Measurements from ENCODE around the gene SRGAP3.

SRGAP3 gene

DNA sequence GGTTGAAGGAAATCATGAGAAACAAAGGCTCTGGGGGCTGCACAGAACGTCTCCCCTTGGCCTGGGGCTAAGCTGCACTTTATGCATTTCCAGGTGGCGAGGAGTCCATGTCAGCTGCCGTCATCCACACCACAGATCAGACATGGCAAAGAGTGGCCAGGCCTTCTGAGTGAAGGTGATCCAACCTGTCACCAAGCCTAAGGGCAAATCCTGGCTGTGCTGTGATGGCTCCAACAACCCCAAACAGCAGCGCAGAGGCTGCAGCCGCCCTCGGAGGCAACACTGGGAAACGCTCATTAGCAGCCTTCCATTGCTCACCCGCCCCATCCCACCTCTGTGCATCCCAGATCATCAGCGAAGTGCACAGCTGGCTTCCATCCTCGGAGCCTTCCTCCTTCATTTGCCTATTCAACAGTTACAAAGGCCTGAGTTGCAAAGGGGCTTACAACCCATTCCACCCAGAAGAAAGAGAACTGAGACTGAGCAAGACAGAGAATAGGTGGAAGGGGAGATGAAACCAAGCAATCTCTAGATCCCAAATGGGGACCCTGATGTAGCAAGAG, 55.7 kb downstream of the SRGAP3 start:
- DNase-seq (ENCODE audit: low read depth) = no peak
- no peak overlapping the region for H3K4me3 ChIP-seq (ENCODE audit: low read depth, low read length)
- TF ChIP-seq, protein P1, sequence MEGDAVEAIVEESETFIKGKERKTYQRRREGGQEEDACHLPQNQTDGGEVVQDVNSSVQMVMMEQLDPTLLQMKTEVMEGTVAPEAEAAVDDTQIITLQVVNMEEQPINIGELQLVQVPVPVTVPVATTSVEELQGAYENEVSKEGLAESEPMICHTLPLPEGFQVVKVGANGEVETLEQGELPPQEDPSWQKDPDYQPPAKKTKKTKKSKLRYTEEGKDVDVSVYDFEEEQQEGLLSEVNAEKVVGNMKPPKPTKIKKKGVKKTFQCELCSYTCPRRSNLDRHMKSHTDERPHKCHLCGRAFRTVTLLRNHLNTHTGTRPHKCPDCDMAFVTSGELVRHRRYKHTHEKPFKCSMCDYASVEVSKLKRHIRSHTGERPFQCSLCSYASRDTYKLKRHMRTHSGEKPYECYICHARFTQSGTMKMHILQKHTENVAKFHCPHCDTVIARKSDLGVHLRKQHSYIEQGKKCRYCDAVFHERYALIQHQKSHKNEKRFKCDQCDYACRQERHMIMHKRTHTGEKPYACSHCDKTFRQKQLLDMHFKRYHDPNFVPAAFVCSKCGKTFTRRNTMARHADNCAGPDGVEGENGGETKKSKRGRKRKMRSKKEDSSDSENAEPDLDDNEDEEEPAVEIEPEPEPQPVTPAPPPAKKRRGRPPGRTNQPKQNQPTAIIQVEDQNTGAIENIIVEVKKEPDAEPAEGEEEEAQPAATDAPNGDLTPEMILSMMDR (IDR thresholded peaks at IDR 0.05; ENCODE audit: insufficient read depth, low read depth, low read length, missing control alignments) = no peak

DNA sequence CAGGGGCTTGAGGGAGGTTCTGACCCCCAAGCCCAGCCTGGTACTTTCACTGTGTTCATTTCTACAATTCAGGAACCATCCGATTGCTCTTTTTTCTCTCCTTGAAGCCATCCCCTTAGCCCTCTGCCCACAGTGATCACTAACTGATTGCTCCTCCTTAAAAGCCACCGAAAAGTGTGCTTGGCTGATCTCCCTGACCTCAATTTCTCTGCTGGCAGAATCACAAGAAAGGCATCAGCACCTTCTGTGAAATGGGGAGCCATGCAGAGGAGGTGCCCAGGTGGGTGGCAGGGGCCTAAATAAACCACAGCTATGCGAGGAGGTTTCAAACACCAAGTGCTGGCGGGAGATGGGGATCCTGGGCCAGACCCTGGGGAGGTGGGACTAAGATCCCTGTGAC, 56.2 kb downstream of the SRGAP3 start:
- TF ChIP-seq, protein P1 (IDR thresholded peaks at IDR 0.05; ENCODE audit: insufficient read depth, low read depth, low read length, missing control alignments) = no peak
- no peak for DNase-seq (ENCODE audit: low read depth)
- no peak overlapping the region for H3K4me3 ChIP-seq (ENCODE audit: low read depth, low read length)

DNA sequence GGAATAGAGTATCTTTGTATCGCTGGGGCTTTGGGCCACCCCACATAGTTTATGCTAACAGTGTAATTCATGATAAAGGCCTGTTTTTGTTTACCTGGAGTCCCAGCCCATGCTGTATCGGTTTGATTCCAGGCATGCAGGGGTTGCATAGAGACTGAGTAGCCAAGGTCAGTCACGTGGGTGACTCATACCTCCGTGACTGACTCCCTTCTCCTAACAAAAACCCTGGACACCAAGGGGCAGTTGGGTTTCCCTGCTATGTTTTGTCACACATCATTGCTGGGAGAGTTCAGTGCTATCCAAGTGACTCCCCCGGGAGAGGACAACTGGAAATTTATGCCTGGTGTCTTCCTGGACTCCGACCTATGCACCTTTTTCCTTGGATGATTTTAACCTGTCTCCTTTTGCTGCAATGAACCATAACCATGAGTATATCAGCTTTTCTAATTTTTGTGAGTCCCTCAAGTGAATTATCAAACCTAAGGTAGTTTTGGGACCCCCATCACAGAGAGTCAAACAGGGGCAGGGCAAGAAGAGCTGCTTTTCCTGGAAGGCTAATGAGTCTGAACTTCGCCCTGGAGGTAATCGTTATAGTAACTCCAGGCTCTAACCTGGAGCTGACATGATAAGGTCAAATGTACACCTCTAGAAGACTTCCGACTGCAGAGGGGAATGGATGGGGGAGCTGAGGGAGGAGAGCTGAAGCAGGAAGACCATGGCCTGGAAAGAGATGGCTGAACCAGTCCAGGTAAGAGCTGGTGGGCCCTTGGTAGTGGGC, 57.0 kb downstream of the SRGAP3 start:
- DNase-seq (ENCODE audit: low read depth) = no peak
- no peak overlapping the region for H3K4me3 ChIP-seq (ENCODE audit: low read depth, low read length)
- TF ChIP-seq, protein P1 (IDR thresholded peaks at IDR 0.05; ENCODE audit: insufficient read depth, low read depth, low read length, missing control alignments) = no peak

DNA sequence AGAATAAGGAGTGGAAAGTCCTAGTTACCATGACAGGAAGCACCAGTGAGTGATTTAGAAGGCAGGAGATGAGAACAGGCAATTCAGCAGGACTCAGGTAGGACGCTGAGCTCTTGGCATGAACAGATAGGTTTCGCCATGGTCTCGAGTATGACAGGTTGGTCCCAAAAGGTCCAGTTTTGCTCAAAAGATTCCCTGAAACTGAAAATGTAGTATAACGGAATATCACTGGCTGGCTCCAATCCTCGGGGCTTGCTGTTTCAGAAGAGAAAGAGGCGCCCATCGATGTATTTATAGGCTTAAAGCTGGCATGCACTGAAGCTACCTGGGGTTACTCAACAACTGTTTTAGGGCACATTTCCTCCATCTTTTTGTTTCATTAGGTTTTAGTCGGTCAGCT, 59.2 kb downstream of the SRGAP3 start:
- TF ChIP-seq, protein P1 (IDR thresholded peaks at IDR 0.05; ENCODE audit: insufficient read depth, low read depth, low read length, missing control alignments) = no peak
- no peak for DNase-seq (ENCODE audit: low read depth)
- no peak overlapping the region for H3K4me3 ChIP-seq (ENCODE audit: low read depth, low read length)

DNA sequence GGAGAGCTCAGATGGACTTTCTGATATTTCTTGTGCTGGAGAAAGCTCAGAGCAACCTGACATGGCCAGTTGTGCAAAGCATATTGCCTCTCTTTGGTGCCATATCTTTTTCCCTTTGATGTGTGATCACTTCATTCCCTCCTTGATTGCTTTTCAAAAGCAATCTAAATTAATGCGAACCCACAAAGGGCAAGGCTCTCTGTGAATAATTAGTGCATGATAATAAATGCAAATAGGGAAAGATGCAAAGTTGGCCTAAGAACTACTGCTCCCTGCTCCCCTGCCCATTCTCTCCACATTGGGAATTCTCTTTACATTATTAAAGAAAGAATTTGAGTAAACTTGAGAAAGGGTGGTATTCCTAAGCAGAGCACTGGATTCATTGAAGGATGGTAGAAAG, 60.9 kb downstream of the SRGAP3 start:
- TF ChIP-seq, protein P1 (IDR thresholded peaks at IDR 0.05; ENCODE audit: insufficient read depth, low read depth, low read length, missing control alignments) = no peak
- no peak for DNase-seq (ENCODE audit: low read depth)
- no peak overlapping the region for H3K4me3 ChIP-seq (ENCODE audit: low read depth, low read length)

DNA sequence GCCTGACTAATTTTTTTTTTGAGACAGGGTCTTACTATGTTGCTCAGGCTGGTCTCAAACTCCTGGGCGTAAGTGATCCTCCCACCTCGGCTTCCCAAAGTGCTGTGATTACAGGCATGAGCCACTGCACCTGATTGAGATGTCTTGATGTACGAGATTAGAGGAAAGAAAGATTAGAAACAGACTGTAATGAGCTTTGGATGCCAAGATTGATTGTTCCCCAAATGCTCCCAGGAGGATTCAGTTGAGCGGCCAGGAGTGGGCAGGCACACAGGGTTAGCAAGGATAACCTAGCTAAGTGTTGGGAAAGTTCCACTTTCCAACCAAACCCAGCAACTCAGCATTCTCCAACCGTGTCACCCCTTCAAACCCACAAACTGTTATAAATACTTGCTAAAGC, 63.7 kb downstream of the SRGAP3 start:
- TF ChIP-seq, protein P1 (IDR thresholded peaks at IDR 0.05; ENCODE audit: insufficient read depth, low read depth, low read length, missing control alignments) = no peak
- no peak overlapping the region for H3K4me3 ChIP-seq (ENCODE audit: low read depth, low read length)
- no peak for DNase-seq (ENCODE audit: low read depth)
